Esophagus squamous epithelium (tissue), 5 donors: ENCODE measurements around the gene SNX9. TPM values are rescaled to one million over a fixed set of nuclear protein-coding genes. Genes with fewer than 3 reads are reported as not detected.
A peak's percentile ranks its signal among the peaks of the same experiment; 100 is the strongest.

ENCODE experiments used
- DNase-seq: peaks from one replicate; lab custom pipeline; 2025; lab: John Stamatoyannopoulos, UW
- H3K27ac ChIP-seq, 4 donors: fragments of 200-600 bp; sonication (generic); one replicate each; pipeline ENCODE4 v1.5.1; 2016 to 2019; ENCODE audit warnings: mild to moderate bottlenecking in 1 of 4
- H3K27me3 ChIP-seq, 4 donors: fragments of 200-600 bp; sonication (generic); 1 replicate in 3 of 4; 2 replicates in 1 of 4; pipeline versions ENCODE4 v1.5.1 to v1.6.0; 2017 to 2021; ENCODE audit warnings: antibody characterized with exemption in 1 of 4
- H3K36me3 ChIP-seq, 3 donors: fragments of 200-600 bp; sonication (generic); one replicate each; pipeline ENCODE4 v1.5.1; 2016 to 2019
- H3K4me1 ChIP-seq, 3 donors: fragments of 200-600 bp; sonication (generic); one replicate each; pipeline ENCODE4 v1.5.1; 2017 to 2019
- H3K4me3 ChIP-seq, 4 donors: fragments of 200-600 bp; sonication (generic); 1 replicate in 3 of 4; 2 replicates in 1 of 4; pipeline ENCODE4 v1.5.1; 2016 to 2019; ENCODE audit warnings: mild to moderate bottlenecking in 2 of 4, moderate library complexity in 1 of 4
- H3K9me3 ChIP-seq, 3 donors: fragments of 200-600 bp; sonication (generic); one replicate each; pipeline ENCODE4 v1.5.1; 2016 to 2019
- POLR2A ChIP-seq, 4 donors: fragments of 450-650 bp; IDR thresholded peaks; one replicate each; pipeline ENCODE4 v1.6.1; 2017; ENCODE audit warnings: antibody characterized with exemption in 4 of 4, mild to moderate bottlenecking in 4 of 4, moderate library complexity in 3 of 4
- WGBS, 2 donors: methylation state at CpG; one replicate each; pipeline ENCODE4 v1.1.5; 2018; 5-methylcytosine and 5-hydroxymethylcytosine counted together
- intact Hi-C: fragments of 100-400 bp; cut with DNase I; formaldehyde crosslinking; loops from one replicate; pipeline ENCODE4 v1.15.0; 2022
- total RNA-seq, 4 donors: library from RNA; depleted of rRNA; stranded (reverse); fragments of >200 nt; gene quantifications; one replicate each; pipeline ENCODE4 v1.1.0, GENCODE V29; 2016
- TF ChIP-seq, protein P1 (sequence below), 6 experiments: fragments of 450-650 bp in 4 of 6; fragments of 200-600 bp in 2 of 6; sonication (generic) in 2 of 6; IDR thresholded peaks; one replicate each; pipeline ENCODE4 v1.5.1; 2016 to 2019; ENCODE audit warnings: antibody characterized with exemption in 6 of 6, mild to moderate bottlenecking in 4 of 6, moderate library complexity in 4 of 6
- donor health status: DM: yes; HTN: yes; CAD: no.

The SNX9 gene
- total RNA-seq, 4 donors from 2014 or later = 19.9 to 39.9 (median 33.5) TPM

DNA sequence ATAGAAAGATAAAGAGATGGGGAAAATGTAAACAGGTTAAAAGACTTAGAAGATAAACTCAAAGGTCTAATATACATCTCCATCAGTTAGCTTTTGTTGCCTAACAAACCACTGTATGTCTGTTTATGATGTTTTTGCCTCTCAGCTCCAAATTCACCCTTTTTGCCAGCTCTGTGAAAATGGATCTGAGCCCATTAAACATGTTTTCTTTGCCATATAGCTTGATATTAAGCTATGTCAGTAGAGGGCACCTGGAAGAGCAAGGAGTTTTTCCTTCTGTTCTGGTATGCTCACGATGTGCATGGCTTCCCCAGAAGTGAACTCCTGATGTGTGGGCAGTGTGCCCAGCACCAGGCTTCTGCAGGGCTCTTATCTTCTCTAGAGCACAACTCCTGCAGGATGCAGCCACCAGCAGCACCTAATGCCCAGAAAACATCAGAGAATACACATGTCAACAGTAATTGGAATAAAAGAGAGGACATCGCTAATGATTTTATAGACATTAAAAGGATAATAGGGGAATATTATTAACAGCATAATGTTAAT lies 14.6 kb upstream of the SNX9 start:
- Histone ChIP-seq H3K9me3 (no peaks in the 10 kb centered on the region), H3K4me1 (peaks cover 0 to 9% (median 3%) of the 10 kb centered on the region in 3 donors), H3K27me3 (no peaks in the 10 kb centered on the region), H3K4me3 (no peak overlapping the region), H3K27ac (no peak overlapping the region), H3K36me3 (no peaks in the 10 kb centered on the region)
- DNase-seq = no peak
- 95 to 100% methylated on average over 2 of the region's 2 CpGs for WGBS, 2 donors
- TF ChIP-seq POLR2A (IDR thresholded peaks at IDR 0.05) = no peak
- TF ChIP-seq, protein P1, sequence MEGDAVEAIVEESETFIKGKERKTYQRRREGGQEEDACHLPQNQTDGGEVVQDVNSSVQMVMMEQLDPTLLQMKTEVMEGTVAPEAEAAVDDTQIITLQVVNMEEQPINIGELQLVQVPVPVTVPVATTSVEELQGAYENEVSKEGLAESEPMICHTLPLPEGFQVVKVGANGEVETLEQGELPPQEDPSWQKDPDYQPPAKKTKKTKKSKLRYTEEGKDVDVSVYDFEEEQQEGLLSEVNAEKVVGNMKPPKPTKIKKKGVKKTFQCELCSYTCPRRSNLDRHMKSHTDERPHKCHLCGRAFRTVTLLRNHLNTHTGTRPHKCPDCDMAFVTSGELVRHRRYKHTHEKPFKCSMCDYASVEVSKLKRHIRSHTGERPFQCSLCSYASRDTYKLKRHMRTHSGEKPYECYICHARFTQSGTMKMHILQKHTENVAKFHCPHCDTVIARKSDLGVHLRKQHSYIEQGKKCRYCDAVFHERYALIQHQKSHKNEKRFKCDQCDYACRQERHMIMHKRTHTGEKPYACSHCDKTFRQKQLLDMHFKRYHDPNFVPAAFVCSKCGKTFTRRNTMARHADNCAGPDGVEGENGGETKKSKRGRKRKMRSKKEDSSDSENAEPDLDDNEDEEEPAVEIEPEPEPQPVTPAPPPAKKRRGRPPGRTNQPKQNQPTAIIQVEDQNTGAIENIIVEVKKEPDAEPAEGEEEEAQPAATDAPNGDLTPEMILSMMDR (IDR thresholded peaks at IDR 0.05) = no peak
- intact Hi-C loops = no loop called here

DNA sequence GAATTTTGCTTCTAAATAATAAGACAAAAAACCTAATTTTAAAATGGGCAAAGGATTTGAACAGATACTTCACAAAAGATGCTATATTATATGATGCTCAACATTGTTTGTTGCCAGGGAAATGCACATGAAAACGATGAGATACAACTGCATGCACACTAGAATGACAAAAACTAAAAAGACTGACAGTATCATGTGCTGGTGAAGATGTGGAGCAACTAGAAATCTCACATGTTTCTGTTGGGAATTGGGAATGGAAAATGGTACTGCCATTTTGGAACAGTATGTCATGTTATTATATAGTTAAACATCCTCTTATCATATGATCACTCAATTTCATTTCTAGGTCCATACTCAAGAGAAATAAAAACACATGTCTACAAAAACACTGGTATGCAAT lies 13.4 kb upstream of the SNX9 start:
- 68 to 69% methylated on average over 1 of the region's 1 CpG for WGBS, 2 donors
- Histone ChIP-seq H3K4me1 (peaks cover 7 to 21% (median 9%) of the 10 kb centered on the region in 3 donors), H3K36me3 (no peaks in the 10 kb centered on the region), H3K4me3 (no peak overlapping the region), H3K9me3 (no peaks in the 10 kb centered on the region), H3K27me3 (no peaks in the 10 kb centered on the region), H3K27ac (no peak overlapping the region)
- no peak for DNase-seq
- no peak for TF ChIP-seq POLR2A (IDR thresholded peaks at IDR 0.05)
- TF ChIP-seq, protein P1 (IDR thresholded peaks at IDR 0.05) = no peak
- intact Hi-C loops = no loop called here

DNA sequence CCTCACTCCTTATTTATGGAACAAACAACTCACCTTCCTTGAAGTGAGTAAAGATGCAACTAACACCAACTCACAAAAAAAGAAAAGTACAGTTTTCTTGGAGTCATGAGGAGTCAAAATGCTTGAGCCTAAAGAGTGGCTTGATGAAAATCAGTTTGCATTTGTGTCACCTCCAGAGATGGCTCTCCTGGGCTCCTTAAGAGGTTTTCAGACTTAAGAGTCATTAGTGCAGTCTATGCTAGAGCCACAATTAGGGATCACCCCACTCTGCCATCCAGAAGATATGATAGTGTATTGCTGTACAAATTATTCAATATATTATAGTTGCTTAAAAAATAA lies 11.9 kb upstream of the SNX9 start:
- Histone ChIP-seq H3K9me3 (no peaks in the 10 kb centered on the region), H3K36me3 (no peaks in the 10 kb centered on the region), H3K4me3 (no peak overlapping the region), H3K4me1 (peaks cover 7 to 29% (median 15%) of the 10 kb centered on the region in 3 donors), H3K27me3 (no peaks in the 10 kb centered on the region), H3K27ac (no peak overlapping the region)
- TF ChIP-seq, protein P1 (IDR thresholded peaks at IDR 0.05) = no peak
- TF ChIP-seq POLR2A (IDR thresholded peaks at IDR 0.05) = no peak
- DNase-seq = no peak
- intact Hi-C loops = no loop called here

DNA sequence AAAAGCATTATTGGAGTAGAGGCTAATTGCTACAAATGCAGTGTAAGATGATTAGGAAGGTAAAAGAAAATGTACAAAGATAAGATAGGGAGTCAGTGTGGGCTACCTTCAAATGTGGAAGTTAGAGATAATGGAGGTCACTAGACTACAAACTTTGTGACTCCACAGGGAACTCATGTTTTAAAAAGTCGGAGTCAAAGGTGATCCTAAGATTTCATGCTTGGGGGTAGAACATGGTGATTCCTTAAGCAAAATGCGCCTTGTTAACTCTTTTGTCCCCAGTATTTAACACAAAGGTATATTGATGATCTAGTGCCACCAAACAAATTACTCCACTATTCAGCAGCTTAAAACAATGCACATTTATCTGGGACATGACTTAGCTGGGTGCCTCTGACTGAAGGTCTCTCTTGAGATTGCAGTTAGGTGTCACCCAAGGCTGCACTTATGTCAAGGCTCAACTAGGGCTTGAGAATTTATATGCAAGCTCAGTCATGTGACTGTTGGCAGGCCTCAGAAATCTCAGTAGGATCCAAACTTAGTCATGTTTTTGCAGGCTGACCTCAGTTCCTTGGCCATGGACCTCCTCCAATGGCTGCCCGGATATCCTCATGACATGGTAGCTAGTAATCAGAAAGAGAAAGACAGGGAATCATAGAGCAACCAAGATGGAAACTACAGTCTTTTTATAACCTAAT lies 11.4 kb upstream of the SNX9 start:
- Histone ChIP-seq H3K4me1 (peaks cover 7 to 29% (median 15%) of the 10 kb centered on the region in 3 donors), H3K36me3 (no peaks in the 10 kb centered on the region), H3K4me3 (no peak overlapping the region), H3K27me3 (no peaks in the 10 kb centered on the region), H3K9me3 (no peaks in the 10 kb centered on the region), H3K27ac (no peak overlapping the region)
- 70 to 75% methylated on average over 3 of the region's 3 CpGs for WGBS, 2 donors
- intact Hi-C loops = no loop called here
- no peak for DNase-seq
- TF ChIP-seq, protein P1 (IDR thresholded peaks at IDR 0.05) = no peak
- TF ChIP-seq POLR2A (IDR thresholded peaks at IDR 0.05) = no peak

DNA sequence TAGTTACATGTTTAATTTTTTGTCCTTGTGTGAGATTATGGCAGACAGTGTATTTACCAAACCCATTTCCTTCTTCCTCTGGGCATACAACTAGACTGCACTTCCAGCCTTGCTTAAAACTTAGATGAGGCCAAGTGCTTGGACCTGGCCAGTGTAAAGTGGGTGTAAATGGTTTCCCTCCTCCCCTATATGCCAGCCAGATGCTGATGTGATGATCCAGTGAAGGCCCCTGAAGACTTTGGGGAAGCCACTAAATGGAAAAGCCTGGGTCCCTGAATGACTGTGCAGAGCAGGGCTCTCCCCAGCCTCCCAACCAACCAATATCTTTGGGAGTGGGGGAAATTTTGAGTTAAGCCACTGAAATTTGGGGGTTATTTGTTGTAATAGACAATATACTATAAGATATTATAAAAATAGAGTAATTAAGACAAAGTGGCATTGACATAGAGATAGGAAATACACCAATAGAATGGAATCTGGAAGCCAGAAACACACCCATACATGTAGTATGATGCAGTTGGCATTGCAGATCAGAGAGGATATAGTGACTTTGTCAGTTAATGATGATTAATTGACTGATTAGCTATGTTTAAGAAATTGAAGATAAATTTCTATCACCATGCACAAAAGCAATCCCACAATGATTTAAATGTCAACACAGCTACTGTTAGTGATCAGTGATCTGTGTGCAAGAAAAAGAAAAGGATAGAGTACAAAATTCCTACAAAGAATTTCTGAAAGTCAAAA lies 10.4 kb upstream of the SNX9 start:
- TF ChIP-seq, protein P1 (IDR thresholded peaks at IDR 0.05) = no peak
- no peak for TF ChIP-seq POLR2A (IDR thresholded peaks at IDR 0.05)
- no peak overlapping the region for H3K4me3 ChIP-seq
- no peaks in the 10 kb centered on the region for H3K36me3 ChIP-seq
- peaks cover 7 to 29% (median 15%) of the 10 kb centered on the region in 3 donors for H3K4me1 ChIP-seq
- H3K27ac ChIP-seq = peak overlapping the region in 2 of 4 donors; percentile 67 to 77
- intact Hi-C loops = no loop called here
- H3K27me3 ChIP-seq = no peaks in the 10 kb centered on the region
- no peak for DNase-seq
- H3K9me3 ChIP-seq = no peaks in the 10 kb centered on the region
